Stimulated activated CD8-positive, alpha-beta memory T cell treated with anti-CD3 and anti-CD28 coated beads, Interleukin-7, amount 100 ng/mL, for 4 hours (primary cell): ENCODE data around the gene CADM4.
"Not testable (repeated sequence)": the region's sequence is repeated elsewhere in the genome, so short reads cannot be mapped to it uniquely, and the experiment has no call there.

Source experiments
- DNase-seq, 2 donors: peaks; one replicate each; pipeline ENCODE4 v3.0.0-alpha.2; 2020; ENCODE audit warnings: low read depth in 2 of 2

The CADM4 gene

DNA sequence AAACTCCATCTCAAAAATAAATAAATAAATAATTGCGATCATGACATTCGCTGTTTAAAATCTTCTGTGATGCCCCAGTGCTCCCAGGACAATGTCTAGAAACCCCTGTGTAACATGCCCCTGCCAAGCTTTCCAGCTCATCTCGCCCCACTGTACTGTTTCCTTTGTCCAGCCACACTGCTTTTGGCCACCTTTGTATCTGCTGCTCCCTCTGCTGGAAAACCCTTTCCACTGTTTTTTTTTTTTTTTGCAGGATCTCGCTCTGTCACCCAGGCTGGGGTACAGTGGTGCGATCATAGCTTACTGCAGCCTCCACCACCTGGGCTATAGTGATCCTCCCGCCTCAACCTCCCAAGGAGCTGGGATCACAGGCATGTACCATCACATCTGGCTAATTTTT lies 22.8 kb upstream of the CADM4 start:
- DNase-seq, result no peak

GRCh38 chr19:43660971-43661360 lies 21.3 kb upstream of the CADM4 start:
- no peak for DNase-seq

GRCh38 chr19:43660301-43660970 lies 20.8 kb upstream of the CADM4 start:
- no peak for DNase-seq

DNA sequence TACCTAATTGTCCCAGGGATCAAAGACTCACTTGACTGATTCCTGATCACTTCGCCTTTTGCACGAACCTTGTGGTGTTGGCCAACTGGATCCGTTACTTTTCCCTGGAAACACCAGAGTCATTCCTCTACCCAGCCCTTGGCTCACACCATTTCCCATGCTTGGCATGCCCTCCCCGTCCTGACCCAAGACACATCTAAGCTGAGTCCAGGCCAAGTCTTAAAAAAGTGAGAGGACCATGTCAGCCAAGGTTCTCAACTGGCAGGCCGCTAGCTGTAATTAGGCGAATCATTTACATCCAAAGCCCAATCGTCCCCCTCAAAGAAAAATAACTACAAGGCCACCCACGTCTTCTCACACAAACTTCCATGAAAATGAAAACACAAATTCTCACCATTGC lies 18.8 kb upstream of the CADM4 start:
- no peak for DNase-seq

- DNase-seq, result no peak
Measured at GRCh38 chr19:43658001-43658400, 18.4 kb upstream of the CADM4 start.

- DNase-seq, result no peak
Measured at GRCh38 chr19:43656436-43656835, 16.8 kb upstream of the CADM4 start.

GRCh38 chr19:43652546-43652874 lies 12.9 kb upstream of the CADM4 start:
- no peak for DNase-seq

DNA sequence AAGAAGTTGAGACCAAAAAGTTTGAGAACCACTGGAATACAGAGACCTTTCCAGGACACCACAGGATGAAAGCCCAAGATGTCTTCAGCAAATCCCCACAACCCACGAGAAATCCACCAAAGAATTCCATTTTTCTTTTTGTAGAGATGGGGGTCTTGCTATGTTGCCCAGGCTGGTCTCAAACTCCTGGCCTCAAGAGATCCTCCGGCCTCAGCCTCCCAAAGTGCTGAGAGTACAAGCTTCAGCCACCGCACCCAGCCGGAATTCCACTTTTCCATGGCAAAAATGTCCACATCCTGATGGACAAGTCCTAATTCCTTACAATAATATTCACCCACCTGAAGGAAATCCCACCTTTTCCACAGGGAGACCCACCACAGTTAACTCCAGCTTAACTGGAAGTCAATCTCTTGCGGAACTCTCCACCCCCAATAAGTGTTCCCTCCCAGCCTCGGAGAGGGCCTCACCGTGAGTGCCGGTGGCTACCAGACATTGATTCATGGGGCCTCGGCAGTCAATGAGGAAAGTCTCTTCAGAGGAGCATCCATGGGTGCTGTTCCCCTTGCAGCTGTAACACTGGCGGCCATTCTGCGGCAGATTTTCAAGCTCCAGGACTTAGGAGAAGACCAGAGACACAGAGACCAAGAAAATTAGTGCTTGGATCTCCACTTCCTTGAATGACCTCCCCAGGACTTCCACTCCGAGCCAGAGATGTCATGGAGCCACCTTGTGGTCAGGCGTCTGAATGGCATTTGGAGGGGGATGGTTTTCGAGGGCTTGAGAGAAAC lies 12.3 kb upstream of the CADM4 start:
- DNase-seq, result no peak

- DNase-seq, result not testable (repeated sequence)
Measured at GRCh38 chr19:43650276-43650675, 10.6 kb upstream of the CADM4 start.

- no peak for DNase-seq
Measured at GRCh38 chr19:43649514-43649913, 9.9 kb upstream of the CADM4 start.

- no peak for DNase-seq
Measured at GRCh38 chr19:43648633-43649032, 9.0 kb upstream of the CADM4 start.

DNA sequence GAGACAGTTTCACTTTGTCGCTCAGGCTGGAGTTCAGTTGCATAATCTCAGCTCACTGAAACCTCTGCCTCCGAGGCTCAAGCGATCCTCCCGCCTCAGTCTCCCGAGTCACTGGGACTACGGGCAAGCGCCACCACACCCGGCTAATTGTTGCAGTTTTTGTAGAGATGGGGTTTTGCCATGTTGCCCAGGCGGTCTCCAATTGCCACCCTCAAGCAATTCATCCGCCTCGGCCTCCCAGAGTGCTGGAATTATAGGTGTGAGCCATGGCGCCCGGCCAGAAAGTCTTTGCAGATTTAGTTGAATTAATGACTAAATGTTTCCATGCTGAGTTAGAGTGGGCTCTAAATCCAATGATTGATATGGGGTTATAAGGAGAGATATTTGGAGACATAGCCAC lies 4.5 kb upstream of the CADM4 start:
- no peak for DNase-seq

DNA sequence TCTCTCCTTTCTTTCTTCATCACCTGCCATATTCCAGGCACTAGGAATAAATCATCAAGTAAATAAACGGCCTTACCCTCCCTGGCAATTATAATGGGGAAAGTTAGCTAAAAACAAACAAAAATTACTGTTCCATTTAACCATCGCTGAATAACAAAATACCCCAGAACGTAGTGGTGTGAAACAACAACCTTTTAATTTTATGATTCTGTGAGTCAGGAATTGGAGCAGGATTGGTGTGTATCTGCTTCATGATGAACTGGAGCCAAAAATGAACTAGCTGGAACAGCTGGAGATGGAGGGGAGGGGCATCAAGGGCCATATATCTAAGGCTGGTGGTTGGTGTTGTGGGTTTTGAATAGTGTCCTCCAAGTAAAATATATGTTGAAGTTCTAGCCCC lies 3.7 kb upstream of the CADM4 start:
- DNase-seq, result no peak

DNA sequence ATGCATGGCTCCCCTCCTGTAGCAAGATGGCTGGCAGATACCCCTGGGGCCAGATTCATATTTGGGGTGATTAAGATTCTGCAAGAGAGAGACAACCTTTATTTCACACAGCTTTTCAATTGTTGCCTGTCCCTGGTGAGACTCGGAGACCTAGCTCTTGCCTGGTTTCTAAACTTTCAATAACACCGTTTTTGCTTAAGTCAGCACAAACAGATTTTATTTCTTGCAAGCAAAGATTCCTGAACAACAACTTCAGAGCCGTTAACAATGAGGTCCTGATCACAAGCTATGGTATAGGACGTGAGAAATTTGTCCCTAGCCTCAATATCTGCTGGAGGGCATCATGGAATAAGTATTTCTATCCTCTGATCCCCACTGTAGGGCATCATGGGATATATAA lies 2.9 kb upstream of the CADM4 start:
- no peak for DNase-seq

GRCh38 chr19:43641333-43641732 lies 1.7 kb upstream of the CADM4 start:
- no peak for DNase-seq

- no peak for DNase-seq
Measured at GRCh38 chr19:43640424-43640757, 741 bp upstream of the CADM4 start.

GRCh38 chr19:43638995-43639518 lies 593 bp downstream of the CADM4 start:
- DNase-seq, result no peak

GRCh38 chr19:43638214-43638994 lies 1.2 kb downstream of the CADM4 start:
- DNase-seq, result no peak

- DNase-seq, result no peak
Measured at GRCh38 chr19:43636121-43636683, 3.4 kb downstream of the CADM4 start.

- DNase-seq, result not testable (repeated sequence)
Measured at GRCh38 chr19:43635561-43635940, 4.1 kb downstream of the CADM4 start.

GRCh38 chr19:43634872-43635560 lies 4.6 kb downstream of the CADM4 start:
- DNase-seq, result no peak

- DNase-seq, result no peak
Measured at GRCh38 chr19:43634506-43634871, 5.2 kb downstream of the CADM4 start.
